MM.1S (cell line): Measurements from ENCODE around the gene ZNF408.

Experiments used
- DNase-seq: peaks from one replicate; pipeline ENCODE4 v3.0.0-alpha.2; 2015
- H2AFZ ChIP-seq: fragments of 300-600 bp; sonication (generic); 2 replicates; pipeline ENCODE4 v1.6.0; 2016; ENCODE audit warnings: antibody characterized with exemption, low read length
- H3F3A ChIP-seq: fragments of 300-600 bp; sonication (generic); 2 replicates; pipeline ENCODE4 v1.6.1; 2016; ENCODE audit warnings: mild to moderate bottlenecking, antibody characterized with exemption, low read length, moderate library complexity, mixed read lengths; ENCODE audit not compliant: insufficient read depth
- H3K27ac ChIP-seq: fragments of 300-600 bp; sonication (generic); 2 replicates; pipeline ENCODE4 v1.5.1; 2016; ENCODE audit warnings: mild to moderate bottlenecking, low read length
- H3K27me3 ChIP-seq: fragments of 300-600 bp; sonication (generic); replicated peaks from 2 replicates; pipeline ENCODE4 v1.6.0; 2016; ENCODE audit warnings: low read length; ENCODE audit not compliant: insufficient read depth
- H3K36me3 ChIP-seq: fragments of 300-600 bp; sonication (generic); replicated peaks from 2 replicates; pipeline ENCODE4 v1.6.1; 2016; ENCODE audit warnings: mild to moderate bottlenecking, low read length, mixed read lengths; ENCODE audit not compliant: insufficient read depth
- H3K4me1 ChIP-seq: fragments of 300-600 bp; sonication (generic); 2 replicates; pipeline ENCODE4 v1.6.1; 2016; ENCODE audit warnings: low read length, mixed read lengths
- H3K4me2 ChIP-seq: fragments of 300-600 bp; sonication (generic); 2 replicates; pipeline ENCODE4 v1.6.0; 2016; ENCODE audit warnings: low read depth, low read length
- H3K4me3 ChIP-seq: fragments of 300-600 bp; sonication (generic); 2 replicates; pipeline ENCODE4 v1.5.1; 2016; ENCODE audit warnings: low read length, mixed read lengths
- H3K79me2 ChIP-seq: fragments of 300-600 bp; sonication (generic); 2 replicates; pipeline ENCODE4 v1.6.1; 2016; ENCODE audit warnings: mixed run types, low read length, mixed read lengths
- H3K9ac ChIP-seq: fragments of 300-600 bp; sonication (generic); 2 replicates; pipeline ENCODE4 v1.6.1; 2016; ENCODE audit warnings: low read length, mixed read lengths
- H3K9me2 ChIP-seq: fragments of 300-600 bp; sonication (generic); replicated peaks from 2 replicates; pipeline ENCODE4 v1.6.1; 2016; ENCODE audit warnings: mild to moderate bottlenecking, low read length, mixed read lengths; ENCODE audit not compliant: insufficient read depth
- H3K9me3 ChIP-seq: fragments of 300-600 bp; sonication (generic); replicated peaks from 2 replicates; pipeline ENCODE4 v1.6.1; 2016; ENCODE audit warnings: mild to moderate bottlenecking, low read length, mixed read lengths; ENCODE audit not compliant: insufficient read depth
- H4K20me1 ChIP-seq: fragments of 300-600 bp; sonication (generic); 2 replicates; pipeline ENCODE4 v1.6.1; 2016; ENCODE audit warnings: mild to moderate bottlenecking, low read length, moderate library complexity, mixed read lengths; ENCODE audit not compliant: insufficient read depth
- EZH2 ChIP-seq: fragments of 300-600 bp; sonication (generic); optimal IDR thresholded peaks from 2 replicates; pipeline ENCODE3; 2017; ENCODE audit warnings: low read depth, mild to moderate bottlenecking, antibody characterized with exemption, low read length, mixed read lengths
- EZH2phosphoT487 ChIP-seq: fragments of 300-600 bp; sonication (generic); IDR thresholded peaks from 2 replicates; pipeline ENCODE4 v1.6.1; 2018; ENCODE audit warnings: antibody characterized with exemption, low read length
- TF ChIP-seq, protein P1 (sequence below): fragments of 300-600 bp; sonication (generic); IDR thresholded peaks from 2 replicates; pipeline ENCODE4 v1.5.1; 2016; ENCODE audit warnings: antibody characterized with exemption, low read length, mixed read lengths

The ZNF408 gene

DNA sequence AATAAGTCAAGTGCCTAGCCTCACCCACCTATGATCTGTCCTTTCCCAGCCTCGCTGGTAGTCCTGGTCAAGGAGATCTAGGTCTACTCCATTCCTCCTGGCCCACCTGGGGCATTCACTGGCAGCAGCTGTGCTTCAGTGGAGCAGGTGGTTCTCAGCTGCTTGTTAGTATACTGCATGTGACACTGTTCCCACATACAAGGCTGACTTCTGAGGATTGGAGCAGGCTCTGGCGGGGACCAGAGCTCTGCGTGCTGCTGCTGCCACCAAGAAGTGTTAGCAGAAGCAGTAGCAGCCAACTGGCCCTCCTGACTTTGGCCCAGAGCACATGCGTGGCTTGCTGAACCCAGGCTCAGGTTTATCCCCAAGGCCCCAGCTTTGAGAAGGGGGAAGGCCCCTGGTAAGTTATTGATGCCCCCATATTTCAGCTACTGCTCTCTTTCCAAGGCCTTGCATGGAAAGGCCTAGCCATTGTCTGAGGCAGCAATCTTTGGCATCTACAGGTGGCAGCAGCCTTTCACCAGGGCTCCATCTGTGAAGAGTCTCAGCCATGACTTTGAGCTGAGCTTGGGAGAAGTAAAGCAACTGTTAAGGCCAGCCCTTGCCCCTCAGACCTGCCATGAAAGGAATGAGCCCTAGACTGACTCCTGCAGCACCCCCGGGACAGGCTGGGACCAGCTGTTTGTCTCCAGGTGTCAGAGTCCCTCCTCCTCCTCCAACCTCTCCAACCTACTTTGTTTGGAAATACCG lies 26.9 kb upstream of the ZNF408 start:
- H3K36me3 ChIP-seq = peaks cover 7% of the 10 kb centered on the region; the same call in 1 of the 2 replicates
- no peak for DNase-seq
- H3K27ac ChIP-seq = no peak overlapping the region
- peaks cover 7% of the 10 kb centered on the region; the same call in 1 of the 2 replicates for H3K79me2 ChIP-seq
- no peak overlapping the region for H3K9ac ChIP-seq
- H3K9me2 ChIP-seq = no peaks in the 10 kb centered on the region
- peaks cover 30% of the 10 kb centered on the region for H3K4me1 ChIP-seq
- no peak overlapping the region for H2AFZ ChIP-seq
- H3F3A ChIP-seq = peaks cover 17% of the 10 kb centered on the region
- TF ChIP-seq, protein P1, sequence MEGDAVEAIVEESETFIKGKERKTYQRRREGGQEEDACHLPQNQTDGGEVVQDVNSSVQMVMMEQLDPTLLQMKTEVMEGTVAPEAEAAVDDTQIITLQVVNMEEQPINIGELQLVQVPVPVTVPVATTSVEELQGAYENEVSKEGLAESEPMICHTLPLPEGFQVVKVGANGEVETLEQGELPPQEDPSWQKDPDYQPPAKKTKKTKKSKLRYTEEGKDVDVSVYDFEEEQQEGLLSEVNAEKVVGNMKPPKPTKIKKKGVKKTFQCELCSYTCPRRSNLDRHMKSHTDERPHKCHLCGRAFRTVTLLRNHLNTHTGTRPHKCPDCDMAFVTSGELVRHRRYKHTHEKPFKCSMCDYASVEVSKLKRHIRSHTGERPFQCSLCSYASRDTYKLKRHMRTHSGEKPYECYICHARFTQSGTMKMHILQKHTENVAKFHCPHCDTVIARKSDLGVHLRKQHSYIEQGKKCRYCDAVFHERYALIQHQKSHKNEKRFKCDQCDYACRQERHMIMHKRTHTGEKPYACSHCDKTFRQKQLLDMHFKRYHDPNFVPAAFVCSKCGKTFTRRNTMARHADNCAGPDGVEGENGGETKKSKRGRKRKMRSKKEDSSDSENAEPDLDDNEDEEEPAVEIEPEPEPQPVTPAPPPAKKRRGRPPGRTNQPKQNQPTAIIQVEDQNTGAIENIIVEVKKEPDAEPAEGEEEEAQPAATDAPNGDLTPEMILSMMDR = no peak
- TF ChIP-seq EZH2 = no peak
- no peak for TF ChIP-seq EZH2phosphoT487
- no peak overlapping the region for H3K4me3 ChIP-seq
- no peaks in the 10 kb centered on the region for H3K27me3 ChIP-seq
- no peak overlapping the region for H3K4me2 ChIP-seq
- no peaks in the 10 kb centered on the region for H3K9me3 ChIP-seq
- no peaks in the 10 kb centered on the region for H4K20me1 ChIP-seq

- peaks cover 14% of the 10 kb centered on the region for H3F3A ChIP-seq
- H3K36me3 ChIP-seq = 0 out of 2 replicates have a peak, but pooled peaks cover 1% of the 10 kb centered on the region
- no peak overlapping the region for H3K9ac ChIP-seq
- peaks cover 22% of the 10 kb centered on the region for H3K4me1 ChIP-seq
- no peaks in the 10 kb centered on the region for H4K20me1 ChIP-seq
- H3K9me3 ChIP-seq = no peaks in the 10 kb centered on the region
- TF ChIP-seq, protein P1 = no peak
- TF ChIP-seq EZH2 = no peak
- TF ChIP-seq EZH2phosphoT487 = no peak
- DNase-seq = no peak
- no peak overlapping the region for H3K4me3 ChIP-seq
- H3K27ac ChIP-seq = no peak overlapping the region
- H3K4me2 ChIP-seq = no peak overlapping the region
- H3K27me3 ChIP-seq = no peaks in the 10 kb centered on the region
- no peaks in the 10 kb centered on the region for H3K79me2 ChIP-seq
- no peak overlapping the region for H2AFZ ChIP-seq
- no peaks in the 10 kb centered on the region for H3K9me2 ChIP-seq
Measured at GRCh38 chr11:46674463-46675287, 26.2 kb upstream of the ZNF408 start.

DNA sequence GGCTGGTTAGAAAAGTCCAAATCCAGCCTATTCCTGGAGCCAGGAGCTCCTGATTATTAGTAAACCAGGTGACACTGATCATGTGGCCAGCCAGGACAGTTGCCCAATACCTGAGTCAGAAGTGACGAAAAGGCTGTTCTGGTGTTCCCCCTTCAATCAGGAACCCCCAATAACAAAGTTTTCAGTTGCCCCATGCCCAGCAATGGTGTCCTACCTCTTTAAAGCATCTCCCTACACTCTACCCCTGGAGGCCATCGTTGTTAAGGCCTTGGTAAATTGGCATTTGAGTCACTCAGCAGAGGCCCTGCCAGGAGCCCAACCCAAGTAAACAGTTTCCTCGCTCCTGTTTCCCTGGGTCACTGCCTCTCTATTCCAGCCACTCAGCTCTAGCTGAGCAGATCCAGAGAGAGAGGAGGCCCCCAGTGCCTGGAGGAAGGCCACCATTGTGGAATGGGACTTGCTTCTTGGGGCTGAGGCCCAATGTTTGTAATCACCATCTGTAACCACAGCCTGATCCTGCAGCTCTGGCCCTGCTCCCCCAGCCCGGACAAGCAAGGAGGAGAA lies 25.5 kb upstream of the ZNF408 start:
- Histone ChIP-seq H3K9me2 (no peaks in the 10 kb centered on the region), H3K4me1 (peaks cover 17% of the 10 kb centered on the region), H3K4me2 (no peak overlapping the region), H3K4me3 (no peak overlapping the region), H3K9ac (no peak overlapping the region), H3K27ac (no peak overlapping the region), H3K9me3 (no peaks in the 10 kb centered on the region), H3K79me2 (no peaks in the 10 kb centered on the region), H3F3A (peaks cover 14% of the 10 kb centered on the region), H3K36me3 (no peaks in the 10 kb centered on the region), H2AFZ (no peak overlapping the region), H4K20me1 (no peaks in the 10 kb centered on the region), H3K27me3 (no peaks in the 10 kb centered on the region)
- TF ChIP-seq EZH2 = no peak
- TF ChIP-seq, protein P1 = no peak
- no peak for TF ChIP-seq EZH2phosphoT487
- DNase-seq = no peak
